Activated T-helper 1 cell treated with anti-CD3 and anti-CD28 coated beads, Interleukin-2, amount 50 U/mL, for 16 hours (primary cell): ENCODE measurements around the gene ATRIP.
"Not testable (repeated sequence)": the region's sequence is repeated elsewhere in the genome, so short reads cannot be mapped to it uniquely, and the experiment has no call there.

Experiments used
- DNase-seq, 2 donors: peaks; one replicate each; pipeline ENCODE4 v3.0.0-alpha.2; 2020; ENCODE audit warnings: low read depth in 1 of 2, low spot score in 1 of 2

The ATRIP gene

DNA sequence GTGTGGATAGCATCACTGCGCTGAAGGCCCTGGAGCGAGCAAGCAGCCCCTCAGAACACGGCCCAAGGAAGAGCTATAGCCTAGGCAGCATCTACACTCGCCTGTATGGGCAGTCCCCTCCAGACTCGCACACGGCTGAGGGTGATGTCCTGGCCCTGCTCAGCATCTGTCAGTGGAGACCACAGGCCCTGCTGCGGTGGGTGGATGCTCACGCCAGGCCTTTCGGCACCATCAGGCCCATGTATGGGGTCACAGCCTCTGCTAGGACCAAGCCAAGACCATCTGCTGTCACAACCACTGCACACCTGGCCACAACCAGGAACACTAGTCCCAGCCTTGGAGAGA lies 20.5 kb downstream of the ATRIP start:
- no peak for DNase-seq

GRCh38 chr3:48467473-48468267 lies 21.1 kb downstream of the ATRIP start:
- DNase-seq, result no peak

DNA sequence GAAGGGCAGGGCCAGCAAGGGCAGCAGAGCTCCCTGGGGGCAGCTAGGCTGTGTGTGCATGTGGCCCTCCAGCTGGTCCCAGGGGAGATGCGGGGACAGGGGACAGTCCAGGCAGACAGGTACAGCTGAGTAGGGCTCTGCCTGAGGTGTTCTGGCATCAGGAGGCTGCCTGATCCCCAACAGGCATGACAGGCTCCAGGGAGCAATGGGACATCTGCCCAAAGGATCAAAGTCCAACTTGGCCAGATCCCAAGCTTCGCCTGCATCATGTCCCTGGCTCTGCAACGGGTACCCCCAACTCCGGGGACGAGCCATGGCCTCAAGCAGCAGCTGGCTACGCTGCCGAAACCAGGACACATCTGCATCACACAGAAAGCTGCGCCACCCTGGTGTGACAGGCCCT lies 21.8 kb downstream of the ATRIP start:
- no peak for DNase-seq

- no peak for DNase-seq
Measured at GRCh38 chr3:48469046-48469915, 22.7 kb downstream of the ATRIP start.

- no peak for DNase-seq
Measured at GRCh38 chr3:48470286-48470685, 23.7 kb downstream of the ATRIP start.

GRCh38 chr3:48472673-48472922 lies 26.1 kb downstream of the ATRIP start:
- no peak for DNase-seq

GRCh38 chr3:48472923-48473616 lies 26.5 kb downstream of the ATRIP start:
- DNase-seq, result peak; percentile 82 to 84

DNA sequence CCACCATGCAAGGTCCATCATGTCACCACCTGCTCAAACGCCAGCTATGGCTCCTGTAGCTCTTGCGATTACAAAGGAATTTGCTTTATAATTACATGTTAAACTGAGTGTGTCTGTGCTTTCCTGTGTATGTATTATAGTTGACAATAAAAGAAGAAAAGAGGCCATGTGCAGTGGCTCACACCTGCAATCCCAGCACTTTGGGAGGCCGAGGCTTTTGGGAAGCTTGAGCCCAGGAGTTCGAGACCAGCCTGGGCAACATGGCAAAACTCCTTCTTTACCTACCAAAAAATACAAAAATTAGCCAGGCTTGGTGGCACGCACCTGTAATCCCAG lies 27.0 kb downstream of the ATRIP start:
- DNase-seq, result no peak

DNA sequence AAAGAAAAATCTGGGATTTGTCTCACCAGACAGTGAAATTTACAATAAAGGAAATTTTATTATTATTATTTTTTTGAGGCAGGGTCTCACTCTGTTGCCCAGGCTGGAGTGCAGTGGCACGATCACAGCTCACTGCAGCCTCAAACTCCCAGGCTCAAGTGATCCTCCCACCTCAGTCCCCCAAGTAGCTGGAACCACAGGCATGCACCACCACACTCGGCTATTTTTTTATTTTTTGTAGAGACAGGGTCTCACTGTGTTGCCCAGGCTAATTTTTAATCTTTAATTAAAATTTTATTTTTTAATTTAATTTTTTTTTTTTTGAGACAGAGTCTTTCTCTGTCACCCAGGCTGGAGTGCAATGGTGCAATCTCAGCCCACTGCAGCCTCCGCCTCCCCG lies 27.5 kb downstream of the ATRIP start:
- DNase-seq, result not testable (repeated sequence)

DNA sequence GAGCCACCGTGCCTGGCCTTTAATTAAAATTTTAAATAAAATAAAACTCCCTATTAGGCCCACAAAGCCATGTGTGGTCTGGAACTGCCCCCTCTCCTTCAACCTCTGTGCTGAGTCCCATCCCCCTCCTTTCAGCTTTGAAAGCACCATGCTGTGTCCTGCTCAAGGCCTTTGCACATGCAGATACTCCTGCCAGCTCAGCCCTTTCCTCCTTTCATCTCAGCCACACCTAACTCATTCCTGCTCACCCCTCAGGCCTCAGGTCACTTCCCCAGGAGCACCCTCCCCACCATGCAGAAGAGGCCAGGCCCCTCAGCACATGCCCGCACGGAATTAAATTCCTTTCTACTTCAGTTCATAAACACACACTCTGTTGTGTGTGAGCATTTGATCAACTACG lies 28.1 kb downstream of the ATRIP start:
- DNase-seq, result no peak

- no peak for DNase-seq
Measured at GRCh38 chr3:48475188-48475587, 28.7 kb downstream of the ATRIP start.

DNA sequence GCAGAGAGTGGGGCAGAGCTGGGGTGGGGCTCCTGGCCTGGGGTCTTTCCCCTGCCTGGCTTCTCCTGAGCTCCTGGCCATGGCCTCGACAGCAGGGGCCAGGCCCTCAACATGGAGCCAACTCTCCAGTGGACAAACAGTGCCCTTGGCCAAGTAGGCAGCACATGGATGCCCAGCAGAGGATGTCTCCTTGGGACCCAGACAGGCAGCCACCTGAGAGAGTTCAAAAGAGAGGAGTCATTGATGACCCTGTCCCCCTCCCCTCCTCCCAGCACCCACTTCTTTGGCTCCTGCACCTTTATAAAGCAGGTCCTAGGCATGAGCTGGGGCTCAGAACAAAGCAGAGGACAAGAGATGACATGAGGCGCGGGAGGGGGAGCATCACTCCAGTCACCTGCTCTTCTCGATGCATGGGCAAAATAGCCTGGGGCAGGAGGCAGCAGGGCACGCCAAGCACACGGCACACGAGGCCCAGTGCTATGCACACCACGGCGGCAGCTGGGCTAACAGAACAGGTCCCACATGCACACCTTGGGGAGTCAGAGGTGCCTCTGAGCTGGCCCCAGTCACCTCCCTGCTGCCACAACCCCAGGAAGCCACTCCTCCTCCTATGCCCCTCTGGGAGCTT lies 30.0 kb downstream of the ATRIP start:
- DNase-seq, result no peak

- DNase-seq, result no peak
Measured at GRCh38 chr3:48477959-48478520, 31.5 kb downstream of the ATRIP start.

DNA sequence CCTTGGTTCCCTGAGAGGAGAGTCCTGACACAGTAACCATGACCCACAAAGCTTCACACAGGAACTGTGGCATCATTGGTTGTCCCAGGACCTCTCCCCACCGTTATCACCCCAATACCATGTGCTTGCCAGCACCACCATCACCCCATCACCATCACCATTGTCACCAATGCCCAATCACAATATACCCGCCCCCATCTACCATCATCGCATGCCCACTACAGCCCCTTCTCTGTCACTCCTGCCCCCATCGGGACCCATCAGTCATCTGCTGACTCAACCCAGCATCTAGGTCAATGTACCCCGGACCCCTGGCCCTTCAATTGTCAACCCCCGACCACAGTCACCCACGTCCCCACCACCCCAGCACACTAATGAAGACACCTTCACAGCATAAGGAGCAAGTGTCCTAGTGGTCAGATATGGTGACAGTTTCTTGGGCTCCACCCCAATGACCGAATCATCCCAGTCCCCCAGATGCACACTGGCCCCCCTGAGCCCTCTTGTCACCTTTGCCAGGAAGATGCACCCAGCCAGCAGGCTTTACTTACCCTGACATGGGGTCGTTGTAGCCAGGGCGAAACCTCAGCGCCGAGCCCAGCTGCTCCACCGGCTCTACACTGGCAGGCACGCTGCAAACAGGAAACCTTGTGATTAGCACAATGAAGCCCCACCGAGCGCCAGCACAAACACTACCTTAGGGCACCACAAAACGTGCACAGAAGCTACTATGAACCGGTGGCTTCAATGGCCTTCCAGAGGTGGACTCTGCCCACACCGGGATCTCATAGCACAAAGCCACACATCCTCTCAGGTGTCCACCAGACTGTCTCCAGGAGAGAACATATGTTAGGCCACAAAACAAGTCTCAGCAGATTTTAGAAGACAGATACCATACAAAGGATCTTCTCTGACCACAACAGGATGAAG lies 32.4 kb downstream of the ATRIP start:
- DNase-seq, result peak in 1 of 2 donors; percentile 40

DNA sequence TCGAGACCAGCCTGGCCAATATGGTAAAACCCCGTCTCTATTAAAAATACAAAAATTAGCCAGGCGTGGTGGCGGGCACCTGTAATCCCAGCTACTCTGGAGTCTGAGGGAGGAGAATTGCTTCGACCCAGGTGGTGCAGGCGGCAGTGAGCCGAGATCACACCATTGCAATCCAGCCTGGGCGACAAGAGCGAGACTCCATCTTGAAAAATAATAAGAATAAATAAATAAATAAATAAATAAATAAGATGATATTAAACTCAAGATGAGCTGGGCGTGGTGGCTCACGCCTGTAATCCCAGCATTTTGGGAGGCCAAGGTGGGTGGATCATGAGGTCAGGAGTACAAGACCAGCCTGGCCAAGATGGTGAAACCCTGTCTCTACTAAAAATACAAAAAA lies 34.4 kb downstream of the ATRIP start:
- DNase-seq, result not testable (repeated sequence)

- DNase-seq, result not testable (repeated sequence)
Measured at GRCh38 chr3:48482822-48483221, 36.3 kb downstream of the ATRIP start.

- no peak for DNase-seq
Measured at GRCh38 chr3:48486952-48487351, 40.4 kb downstream of the ATRIP start.

- no peak for DNase-seq
Measured at GRCh38 chr3:48492461-48493202, 46.1 kb downstream of the ATRIP start.

- no peak for DNase-seq
Measured at GRCh38 chr3:48493203-48493501, 46.6 kb downstream of the ATRIP start.

GRCh38 chr3:48500656-48501055 lies 54.1 kb downstream of the ATRIP start:
- no peak for DNase-seq
